Trophoblast cell (in vitro differentiated cells and primary cell): ENCODE data around the gene ZNF727.
"Not testable (repeated sequence)": the region's sequence is repeated elsewhere in the genome, so short reads cannot be mapped to it uniquely, and the experiment has no call there.

Experiments
- DNase-seq, 2 donors: peaks; one replicate each; pipeline ENCODE4 v3.0.0-alpha.2; 2016
- H2AFZ ChIP-seq: 2 replicates; pipeline ENCODE4 v1.6.1; 2013; ENCODE audit warnings: low read length, moderate library complexity, mild to moderate bottlenecking; ENCODE audit not compliant: insufficient read depth, poor library complexity
- H2AK5ac ChIP-seq: 2 replicates; pipeline ENCODE4 v1.6.1; 2013; ENCODE audit warnings: mild to moderate bottlenecking, low read length
- H2BK120ac ChIP-seq: 2 replicates; pipeline ENCODE4 v1.6.1; 2013; ENCODE audit warnings: low read length, mild to moderate bottlenecking, moderate library complexity; ENCODE audit not compliant: insufficient read depth, poor library complexity
- H2BK12ac ChIP-seq: 2 replicates; pipeline ENCODE4 v1.6.1; 2013; ENCODE audit warnings: mild to moderate bottlenecking, low read length, moderate library complexity
- H2BK5ac ChIP-seq: 2 replicates; pipeline ENCODE4 v1.6.1; 2013; ENCODE audit warnings: low read length, low read depth, moderate library complexity, mild to moderate bottlenecking; ENCODE audit not compliant: poor library complexity
- H3K14ac ChIP-seq: 2 replicates; pipeline ENCODE4 v1.6.1; 2013; ENCODE audit warnings: mild to moderate bottlenecking, low read length
- H3K18ac ChIP-seq: 2 replicates; pipeline ENCODE4 v1.6.1; 2013; ENCODE audit warnings: mild to moderate bottlenecking, low read length
- H3K23ac ChIP-seq: 2 replicates; pipeline ENCODE4 v1.6.1; 2013; ENCODE audit warnings: low read length
- H3K27ac ChIP-seq: 2 replicates; pipeline ENCODE4 v1.5.1; 2013; ENCODE audit warnings: low read depth, mild to moderate bottlenecking, inconsistent platforms, low read length, moderate library complexity
- H3K27me3 ChIP-seq: 2 replicates; pipeline ENCODE4 v1.6.1; 2013; ENCODE audit warnings: inconsistent platforms, mild to moderate bottlenecking, low read length, moderate library complexity; ENCODE audit not compliant: insufficient read depth
- H3K36me3 ChIP-seq, 2 experiments: 1 replicate in 1 of 2; 2 replicates in 1 of 2; pipeline ENCODE4 v1.6.1; 2013; ENCODE audit warnings: low read length in 2 of 2, mild to moderate bottlenecking in 2 of 2, moderate library complexity in 1 of 2; ENCODE audit not compliant: insufficient read depth in 2 of 2, control insufficient read depth in 1 of 2
- H3K4ac ChIP-seq: 2 replicates; pipeline ENCODE4 v1.6.1; 2013; ENCODE audit warnings: low read depth, mild to moderate bottlenecking, low read length, moderate library complexity
- H3K4me1 ChIP-seq, 2 experiments: 1 replicate in 1 of 2; 2 replicates in 1 of 2; pipeline ENCODE4 v1.6.1; 2013; ENCODE audit warnings: low read length in 2 of 2, mild to moderate bottlenecking in 2 of 2, moderate library complexity in 1 of 2; ENCODE audit not compliant: insufficient read depth in 2 of 2, control insufficient read depth in 1 of 2
- H3K4me2 ChIP-seq: 2 replicates; pipeline ENCODE4 v1.6.1; 2013; ENCODE audit warnings: inconsistent platforms, mild to moderate bottlenecking, low read length, moderate library complexity
- H3K4me3 ChIP-seq: 2 replicates; pipeline ENCODE4 v1.5.1; 2013; ENCODE audit warnings: mild to moderate bottlenecking, low read depth, low read length, inconsistent platforms
- H3K79me1 ChIP-seq: one replicate; pipeline ENCODE4 v1.6.1; 2013; ENCODE audit warnings: low read length
- H3K79me2 ChIP-seq: 2 replicates; pipeline ENCODE4 v1.6.1; 2013; ENCODE audit warnings: low read length, mild to moderate bottlenecking; ENCODE audit not compliant: control insufficient read depth, insufficient read depth, poor library complexity
- H3K9ac ChIP-seq: 2 replicates; pipeline ENCODE4 v1.6.1; 2013; ENCODE audit warnings: mild to moderate bottlenecking, low read length
- H3K9me3 ChIP-seq: 2 replicates; pipeline ENCODE4 v1.6.1; 2013; ENCODE audit warnings: low read depth, mild to moderate bottlenecking, control low read depth, inconsistent platforms, low read length; ENCODE audit not compliant: insufficient read depth
- H4K12ac ChIP-seq: 2 replicates; pipeline ENCODE4 v1.6.1; 2013; ENCODE audit warnings: low read depth, mild to moderate bottlenecking, low read length, moderate library complexity
- H4K8ac ChIP-seq: 2 replicates; pipeline ENCODE4 v1.6.1; 2013; ENCODE audit warnings: low read depth, mild to moderate bottlenecking, low read length, moderate library complexity
- H4K91ac ChIP-seq: one replicate; pipeline ENCODE4 v1.6.1; 2013; ENCODE audit warnings: low read depth, mild to moderate bottlenecking, low read length, moderate library complexity
- WGBS: extraction: QIAGEN DNeasy Blood & Tissue Kit; methylation state at CpG from one replicate; pipeline ENCODE4 v1.1.7; 2013; ENCODE audit warnings: missing lambda C conversion rate; ENCODE audit not compliant: insufficient read length, insufficient coverage; ENCODE audit errors: extremely low coverage; 5-methylcytosine and 5-hydroxymethylcytosine counted together

Gene ZNF727

GRCh38 chr7:64037095-64037494 is 8.1 kb upstream of the ZNF727 start:
- no peak overlapping the region for H3K4me3 ChIP-seq
- no peaks in the 10 kb centered on the region for H3K79me1 ChIP-seq
- DNase-seq = no peak
- H2AK5ac ChIP-seq = no peak overlapping the region
- no peaks in the 10 kb centered on the region for H3K79me2 ChIP-seq
- H2BK120ac ChIP-seq = no peak overlapping the region
- no peak overlapping the region for H3K23ac ChIP-seq
- peaks cover 35% of the 10 kb centered on the region for H3K9me3 ChIP-seq
- H2BK12ac ChIP-seq = no peak overlapping the region
- no peak overlapping the region for H3K4ac ChIP-seq
- H3K27me3 ChIP-seq = no peaks in the 10 kb centered on the region
- WGBS = no CpG with 5 or more reads among the region's 21 CpGs
- H3K18ac ChIP-seq = no peak overlapping the region
- no peak overlapping the region for H2AFZ ChIP-seq
- H3K9ac ChIP-seq = no peak overlapping the region
- H3K4me2 ChIP-seq = no peak overlapping the region
- no peak overlapping the region for H3K14ac ChIP-seq
- H3K4me1 ChIP-seq = no peaks in the 10 kb centered on the region
- no peak overlapping the region for H3K27ac ChIP-seq
- no peak overlapping the region for H2BK5ac ChIP-seq
- H4K91ac ChIP-seq = no peak overlapping the region
- H3K36me3 ChIP-seq = no peaks in the 10 kb centered on the region
- no peak overlapping the region for H4K8ac ChIP-seq
- H4K12ac ChIP-seq = no peak overlapping the region

GRCh38 chr7:64046041-64046389 is 781 bp downstream of the ZNF727 start:
- Histone ChIP-seq H2AK5ac (no peak overlapping the region), H2BK12ac (no peak overlapping the region), H4K12ac (no peak overlapping the region), H3K36me3 (no peaks in the 10 kb centered on the region), H3K9ac (no peak overlapping the region), H3K18ac (no peak overlapping the region), H3K79me1 (no peaks in the 10 kb centered on the region), H3K27me3 (no peaks in the 10 kb centered on the region), H3K23ac (no peak overlapping the region), H3K79me2 (no peaks in the 10 kb centered on the region), H4K8ac (no peak overlapping the region), H3K27ac (no peak overlapping the region), H3K4me3 (no peak overlapping the region), H2BK120ac (no peak overlapping the region), H3K4me2 (no peak overlapping the region), H2AFZ (no peak overlapping the region), H3K14ac (no peak overlapping the region), H3K4ac (no peak overlapping the region), H4K91ac (no peak overlapping the region), H2BK5ac (no peak overlapping the region), H3K4me1 (no peaks in the 10 kb centered on the region), H3K9me3 (peaks cover 38% of the 10 kb centered on the region)
- no peak for DNase-seq
- no CpG with 5 or more reads among the region's 12 CpGs for WGBS

- DNase-seq, H3K36me3 ChIP-seq: not testable (repeated sequence)
These were observed 32.8 kb downstream of the ZNF727 start for GRCh38 chr7:64077837-64078698.

GRCh38 chr7:64078699-64078994 is 33.4 kb downstream of the ZNF727 start:
- H2BK5ac ChIP-seq = no peak overlapping the region
- peaks cover 25% of the 10 kb centered on the region for H3K9me3 ChIP-seq
- no peak overlapping the region for H3K4ac ChIP-seq
- H2AK5ac ChIP-seq = no peak overlapping the region
- H3K27me3 ChIP-seq = no peaks in the 10 kb centered on the region
- no peaks in the 10 kb centered on the region for H3K4me1 ChIP-seq
- H3K18ac ChIP-seq = no peak overlapping the region
- no peak overlapping the region for H2BK120ac ChIP-seq
- H3K27ac ChIP-seq = no peak overlapping the region
- DNase-seq = no peak
- no CpG with 5 or more reads among the region's 2 CpGs for WGBS
- no peak overlapping the region for H3K9ac ChIP-seq
- no peak overlapping the region for H3K14ac ChIP-seq
- H3K79me2 ChIP-seq = no peaks in the 10 kb centered on the region
- H2BK12ac ChIP-seq = no peak overlapping the region
- no peak overlapping the region for H4K12ac ChIP-seq
- peaks cover 0 to 2% of the 10 kb centered on the region in 2 experiments for H3K36me3 ChIP-seq
- no peak overlapping the region for H4K91ac ChIP-seq
- no peak overlapping the region for H2AFZ ChIP-seq
- no peaks in the 10 kb centered on the region for H3K79me1 ChIP-seq
- H3K4me3 ChIP-seq = no peak overlapping the region
- H3K4me2 ChIP-seq = no peak overlapping the region
- no peak overlapping the region for H3K23ac ChIP-seq
- no peak overlapping the region for H4K8ac ChIP-seq

More at GRCh38 chr7:64077837-64078698, 32.8 kb downstream of the ZNF727 start:
- not testable (repeated sequence) for H3K4ac ChIP-seq, H3K18ac ChIP-seq, H4K12ac ChIP-seq, H3K4me2 ChIP-seq, H4K8ac ChIP-seq, H3K14ac ChIP-seq, H3K4me3 ChIP-seq, H3K79me2 ChIP-seq, H2AFZ ChIP-seq, H2AK5ac ChIP-seq, H3K79me1 ChIP-seq, H2BK120ac ChIP-seq, H3K9ac ChIP-seq, H3K4me1 ChIP-seq, H3K27ac ChIP-seq, H2BK12ac ChIP-seq, H2BK5ac ChIP-seq, H4K91ac ChIP-seq, H3K23ac ChIP-seq, H3K27me3 ChIP-seq
- peaks cover 23% of the 10 kb centered on the region for H3K9me3 ChIP-seq
- WGBS = no CpG with 5 or more reads among the region's 3 CpGs
